HG03439 (cell line): ENCODE results near the gene ZNF189.

Source experiments
- ATAC-seq: cut with Tn5 transposase; IDR thresholded peaks from one replicate; pipeline ENCODE4 v1.9.1; 2021; ENCODE audit warnings: mild to moderate bottlenecking, moderate library complexity; ENCODE audit not compliant: unreplicated experiment

ZNF189 gene

GRCh38 chr9:101448680-101449070, 50.0 kb downstream of the ZNF189 start:
- no peak for ATAC-seq

- peak; percentile 98 for ATAC-seq
These were observed 50.5 kb downstream of the ZNF189 start for GRCh38 chr9:101449071-101449721.

DNA sequence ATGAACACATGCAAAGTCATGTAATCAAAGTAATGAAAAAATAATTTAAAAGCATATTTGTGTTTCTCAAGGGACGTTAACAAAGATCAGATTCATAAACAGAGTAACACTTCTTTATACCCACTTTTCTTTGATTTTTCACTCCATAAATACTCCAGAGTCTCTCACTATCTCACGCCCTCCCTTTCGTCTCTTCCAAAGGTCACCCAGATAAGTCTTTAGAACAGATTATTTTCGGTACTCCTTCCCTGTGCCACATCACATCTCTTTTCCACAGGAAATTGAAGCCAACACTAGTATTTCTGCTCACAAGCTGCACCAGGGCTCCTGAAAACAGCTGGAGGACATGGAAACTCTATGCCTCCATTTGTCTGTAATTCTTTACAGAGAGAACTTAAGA, 52.3 kb downstream of the ZNF189 start:
- ATAC-seq, result no peak

DNA sequence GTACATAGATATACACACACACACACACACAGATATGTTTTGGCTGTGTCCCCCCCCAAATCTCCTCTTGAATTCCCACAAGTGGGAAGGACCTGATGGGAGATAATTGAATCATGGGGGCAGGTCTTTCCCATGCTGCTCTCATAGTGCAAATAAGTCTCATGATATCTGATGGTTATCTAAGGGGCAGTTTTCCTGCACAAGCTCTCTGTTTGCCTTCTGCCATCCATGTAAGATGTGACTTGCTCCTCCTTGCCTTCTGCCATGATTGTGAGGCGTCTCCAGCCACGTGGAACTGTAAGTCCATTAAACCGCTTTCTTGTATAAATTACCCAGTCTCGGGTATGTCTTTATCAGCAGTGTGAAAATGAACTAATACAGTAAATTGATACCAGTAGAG, 52.8 kb downstream of the ZNF189 start:
- ATAC-seq, result no peak

DNA sequence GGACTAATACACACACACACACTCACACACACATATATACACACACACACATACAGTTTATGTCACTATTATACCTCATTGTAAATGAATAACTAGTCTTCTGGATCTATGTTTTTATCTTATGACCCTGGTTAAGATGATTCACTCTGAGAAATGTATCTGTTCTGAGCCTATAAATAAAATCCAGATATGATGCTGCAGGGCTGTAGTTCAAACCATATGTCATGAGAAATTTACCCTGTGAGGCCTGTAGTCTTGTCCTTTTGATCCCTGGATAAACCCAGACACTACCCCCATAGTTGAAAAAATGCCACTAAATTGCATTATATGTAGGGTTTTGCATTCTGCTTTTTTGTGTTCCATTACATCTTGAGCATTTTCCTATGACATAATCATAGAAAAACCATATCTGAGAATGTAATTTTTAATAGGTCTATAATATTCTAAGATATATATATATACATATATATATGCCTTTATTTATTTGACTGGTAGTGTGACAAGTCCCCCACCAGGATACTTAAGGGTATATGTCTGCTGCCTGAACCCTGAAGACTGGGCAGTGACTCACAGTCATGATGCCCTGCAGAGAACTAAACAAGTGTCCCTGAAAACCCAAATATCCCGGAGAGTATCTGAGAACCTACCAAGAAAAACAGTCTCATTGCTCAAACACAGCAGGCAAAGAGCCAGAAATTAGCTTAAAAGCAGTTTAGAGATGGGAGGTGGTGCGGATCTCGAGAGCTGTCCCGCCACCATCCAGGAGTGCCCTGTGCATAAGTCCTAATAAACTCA, 55.3 kb downstream of the ZNF189 start:
- no peak for ATAC-seq

DNA sequence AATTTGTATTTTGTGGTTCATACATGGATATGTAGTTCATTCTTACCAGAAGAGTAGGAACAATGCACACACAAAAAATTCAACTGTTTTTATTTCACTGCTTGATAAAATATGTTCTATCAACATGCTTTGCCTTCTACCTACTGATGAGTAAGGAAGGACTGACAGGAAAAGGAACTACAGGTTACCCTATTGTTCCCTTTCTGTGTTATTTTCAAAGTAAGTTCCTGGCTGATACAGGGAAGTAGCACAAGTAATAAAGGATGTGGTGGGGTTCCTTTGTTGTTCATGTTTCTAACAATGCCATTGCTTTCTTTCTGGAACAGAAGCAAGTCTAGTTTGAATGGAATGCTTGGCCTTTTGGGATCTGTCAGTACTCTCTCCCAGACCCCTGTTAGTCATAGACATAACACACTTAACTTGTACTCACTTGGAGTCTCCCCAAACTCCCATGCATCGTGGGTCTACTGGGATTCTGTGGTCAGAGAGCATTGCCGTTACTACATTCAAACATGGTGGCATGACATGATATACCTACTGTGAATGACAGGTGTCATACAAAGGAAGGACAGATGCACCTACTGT, 57.1 kb downstream of the ZNF189 start:
- no peak for ATAC-seq

GRCh38 chr9:101457003-101457402, 58.4 kb downstream of the ZNF189 start:
- ATAC-seq, result no peak

- peak; percentile 85 for ATAC-seq
These were observed 60.4 kb downstream of the ZNF189 start for GRCh38 chr9:101458963-101459631.
